Measurements from ENCODE around the gene OBSL1.

OBSL1 gene

GRCh38 chr2:219521066-219521880 is 50.1 kb downstream of the OBSL1 start:
- no peak overlapping the region for H3K4me3 ChIP-seq (ENCODE audit: low read depth, low read length)
- TF ChIP-seq CTCF (IDR thresholded peaks at IDR 0.05; ENCODE audit: low read depth, low read length): peak; percentile 76

DNA sequence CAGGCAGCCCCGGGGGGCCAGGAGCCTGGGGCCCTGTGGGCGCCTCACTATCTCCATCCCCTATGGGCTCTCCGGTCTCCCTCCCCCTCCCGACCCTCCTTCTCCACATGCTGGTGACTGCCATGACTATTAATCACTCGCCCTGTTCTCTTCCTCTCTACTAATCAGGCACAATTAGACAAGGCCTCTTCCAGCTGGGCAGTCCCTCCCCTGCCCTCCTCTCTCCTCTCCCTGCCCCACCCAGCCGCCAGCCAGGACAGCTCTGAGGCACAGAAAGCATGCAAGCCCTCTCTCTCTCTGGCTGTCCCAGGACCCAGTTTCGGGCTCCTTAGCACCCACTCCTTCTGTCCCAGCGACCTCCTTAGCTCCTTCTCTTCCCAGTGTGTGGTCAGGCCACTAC is 51.3 kb downstream of the OBSL1 start:
- TF ChIP-seq CTCF (IDR thresholded peaks at IDR 0.05; ENCODE audit: low read depth, low read length): no peak
- no peak overlapping the region for H3K4me3 ChIP-seq (ENCODE audit: low read depth, low read length)

DNA sequence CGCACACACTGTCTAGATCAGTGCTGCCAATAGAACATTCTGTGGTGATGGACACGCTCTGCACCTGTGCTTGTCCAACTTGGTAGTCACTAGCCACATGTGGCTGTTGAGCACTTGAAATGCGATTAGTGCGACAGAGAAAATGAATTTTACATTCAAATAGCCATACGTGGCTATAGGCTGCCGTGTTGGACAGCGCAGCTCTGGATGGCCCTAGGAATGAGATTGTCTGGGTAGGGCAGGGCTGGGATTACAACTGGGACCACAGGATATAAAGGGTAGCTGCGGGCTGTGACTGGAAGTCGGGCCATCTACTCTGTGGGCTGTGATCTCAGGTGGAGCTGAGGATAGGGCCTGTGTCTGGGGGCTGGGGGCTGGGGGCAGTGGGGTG is 51.8 kb downstream of the OBSL1 start:
- TF ChIP-seq CTCF (IDR thresholded peaks at IDR 0.05; ENCODE audit: low read depth, low read length): no peak
- no peak overlapping the region for H3K4me3 ChIP-seq (ENCODE audit: low read depth, low read length)

DNA sequence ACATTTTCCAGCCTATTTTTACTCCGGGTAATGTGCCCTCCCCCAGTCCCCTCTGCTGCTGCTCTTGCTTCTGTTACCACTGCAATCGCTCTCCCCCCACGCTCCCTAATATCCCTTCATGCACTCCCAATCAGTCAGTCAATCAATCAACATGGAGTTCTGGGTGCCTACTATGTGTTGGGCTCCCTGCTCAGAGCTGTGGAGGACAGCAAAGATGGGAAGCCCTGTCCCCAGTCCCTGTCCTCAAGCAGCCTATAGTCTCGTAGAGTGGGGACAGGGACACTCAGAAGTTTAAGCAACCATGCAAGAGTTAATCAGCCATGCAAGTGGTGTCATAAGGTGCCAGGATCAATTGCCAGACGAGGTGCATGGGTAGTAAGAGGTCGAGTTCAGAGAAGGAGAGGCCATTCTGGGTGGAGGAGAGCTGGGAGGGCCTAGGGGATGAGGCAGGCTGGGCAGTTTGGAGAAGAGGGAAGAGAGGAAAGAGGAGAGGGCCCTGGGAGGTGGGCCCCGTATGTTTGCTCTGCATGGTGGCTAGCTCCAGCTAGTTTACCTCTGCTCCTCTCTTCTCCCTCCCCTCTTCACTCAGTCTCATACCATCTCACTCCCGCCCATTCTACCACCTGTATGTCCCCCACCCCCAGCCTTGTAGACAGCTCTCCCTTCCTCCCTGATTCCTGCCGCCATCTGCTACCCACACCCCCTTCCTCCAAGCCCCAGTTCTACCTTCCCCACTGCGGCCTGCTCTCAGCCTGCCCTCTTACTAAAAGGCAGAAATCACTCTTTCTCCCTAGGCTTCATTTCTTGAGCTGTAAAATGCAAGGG is 53.2 kb downstream of the OBSL1 start:
- no peak for TF ChIP-seq CTCF (IDR thresholded peaks at IDR 0.05; ENCODE audit: low read depth, low read length)
- no peak overlapping the region for H3K4me3 ChIP-seq (ENCODE audit: low read depth, low read length)

GRCh38 chr2:219516888-219517287 is 54.5 kb downstream of the OBSL1 start:
- TF ChIP-seq CTCF (IDR thresholded peaks at IDR 0.05; ENCODE audit: low read depth, low read length): no peak

DNA sequence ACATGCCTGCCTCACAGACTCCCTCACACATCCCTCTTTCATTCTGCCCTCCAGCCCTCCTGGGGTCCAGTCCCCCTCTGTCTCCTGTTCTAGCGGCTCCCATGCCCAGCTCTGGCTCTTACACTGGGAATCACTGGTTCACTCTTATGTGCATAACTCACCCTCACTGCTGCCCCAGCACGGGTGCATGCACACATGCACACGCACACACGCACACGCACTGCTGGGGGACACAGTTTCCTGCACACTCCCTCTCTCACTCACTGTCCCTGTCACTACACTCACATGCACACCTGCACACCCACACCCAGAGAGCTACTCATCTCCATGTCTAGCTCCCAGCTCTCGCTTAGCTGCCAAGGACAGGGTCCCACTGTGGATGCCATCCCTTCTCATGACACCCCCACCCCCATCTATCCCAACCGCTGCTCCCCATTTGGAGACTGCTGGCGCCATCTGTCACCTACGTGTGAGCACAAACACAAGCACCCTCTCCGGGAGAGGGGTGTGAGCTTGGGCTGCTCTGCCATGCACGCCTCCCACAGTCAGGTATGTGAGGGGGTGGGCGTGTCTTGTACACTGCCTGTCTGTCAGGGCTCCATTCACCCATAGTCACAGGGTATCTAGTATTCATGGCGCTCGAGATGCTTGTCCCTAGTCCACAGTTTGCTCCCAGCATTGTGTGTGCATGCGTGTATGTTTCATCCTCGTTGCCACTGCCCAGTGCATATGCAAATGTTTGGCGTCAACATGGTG is 55.3 kb downstream of the OBSL1 start:
- TF ChIP-seq CTCF (IDR thresholded peaks at IDR 0.05; ENCODE audit: low read depth, low read length): no peak

More at GRCh38 chr2:219516888-219517287, 54.5 kb downstream of the OBSL1 start:
- no peak overlapping the region for H3K4me3 ChIP-seq (ENCODE audit: low read depth, low read length)

More for the DNA sequence above, 55.3 kb downstream of the OBSL1 start:
- no peak overlapping the region for H3K4me3 ChIP-seq (ENCODE audit: low read depth, low read length)

Measured in WI38 (cell line).